GM21381 (cell line): ENCODE measurements around the gene CDH22.

Source experiments
- ATAC-seq: cut with Tn5 transposase; IDR thresholded peaks from one replicate; pipeline ENCODE4 v1.9.1; 2021; ENCODE audit warnings: mild to moderate bottlenecking, moderate library complexity; ENCODE audit not compliant: unreplicated experiment

CDH22 gene

GRCh38 chr20:46243707-46244628 lies 64.3 kb downstream of the CDH22 start:
- ATAC-seq: no peak

- no peak for ATAC-seq
These were observed 65.9 kb downstream of the CDH22 start for GRCh38 chr20:46242390-46242789.

- no peak for ATAC-seq
These were observed 67.4 kb downstream of the CDH22 start for GRCh38 chr20:46240881-46241280.

GRCh38 chr20:46240065-46240464 lies 68.2 kb downstream of the CDH22 start:
- no peak for ATAC-seq

- ATAC-seq: no peak
These were observed 70.6 kb downstream of the CDH22 start for GRCh38 chr20:46237736-46238135.

- ATAC-seq: no peak
These were observed 71.1 kb downstream of the CDH22 start for GRCh38 chr20:46237227-46237626.

- ATAC-seq: no peak
These were observed 73.2 kb downstream of the CDH22 start for GRCh38 chr20:46235077-46235476.

GRCh38 chr20:46233701-46234100 lies 74.6 kb downstream of the CDH22 start:
- ATAC-seq: no peak

GRCh38 chr20:46232539-46232938 lies 75.8 kb downstream of the CDH22 start:
- no peak for ATAC-seq

- no peak for ATAC-seq
These were observed 77.5 kb downstream of the CDH22 start for GRCh38 chr20:46230801-46231282.

GRCh38 chr20:46230106-46230491 lies 78.2 kb downstream of the CDH22 start:
- ATAC-seq: no peak

GRCh38 chr20:46229478-46230105 lies 78.7 kb downstream of the CDH22 start:
- ATAC-seq: no peak

- no peak for ATAC-seq
These were observed 79.6 kb downstream of the CDH22 start for GRCh38 chr20:46228670-46229069.

GRCh38 chr20:46227272-46227767 lies 81.0 kb downstream of the CDH22 start:
- ATAC-seq: no peak

- ATAC-seq: no peak
These were observed 81.7 kb downstream of the CDH22 start for GRCh38 chr20:46226602-46227001.

- no peak for ATAC-seq
These were observed 85.7 kb downstream of the CDH22 start for GRCh38 chr20:46222521-46223007.

GRCh38 chr20:46221256-46221833 lies 87.0 kb downstream of the CDH22 start:
- no peak for ATAC-seq

GRCh38 chr20:46220455-46221207 lies 87.7 kb downstream of the CDH22 start:
- no peak for ATAC-seq

GRCh38 chr20:46219920-46220319 lies 88.4 kb downstream of the CDH22 start:
- no peak for ATAC-seq

- ATAC-seq: no peak
These were observed 89.1 kb downstream of the CDH22 start for GRCh38 chr20:46219190-46219589.

- no peak for ATAC-seq
These were observed 89.6 kb downstream of the CDH22 start for GRCh38 chr20:46218656-46219055.
